GM12891 (cell line): Measurements from ENCODE around the gene RASSF9.

ENCODE experiments used
- POLR2A ChIP-seq: IDR thresholded peaks from 2 replicates; pipeline ENCODE4 v1.6.1; 2011; ENCODE audit warnings: low read depth, low read length, control low read depth
- POLR2AphosphoS5 ChIP-seq: IDR thresholded peaks from 2 replicates; pipeline ENCODE4 v1.6.1; 2011; ENCODE audit warnings: low read depth, low read length, control low read depth
- SPI1 ChIP-seq: IDR thresholded peaks from 2 replicates; pipeline ENCODE4 v1.6.1; 2011; ENCODE audit warnings: low read depth, low read length, control low read depth
- TAF1 ChIP-seq: IDR thresholded peaks from 2 replicates; pipeline ENCODE4 v1.6.1; 2011; ENCODE audit warnings: low read depth, low read length, control low read depth

DNA sequence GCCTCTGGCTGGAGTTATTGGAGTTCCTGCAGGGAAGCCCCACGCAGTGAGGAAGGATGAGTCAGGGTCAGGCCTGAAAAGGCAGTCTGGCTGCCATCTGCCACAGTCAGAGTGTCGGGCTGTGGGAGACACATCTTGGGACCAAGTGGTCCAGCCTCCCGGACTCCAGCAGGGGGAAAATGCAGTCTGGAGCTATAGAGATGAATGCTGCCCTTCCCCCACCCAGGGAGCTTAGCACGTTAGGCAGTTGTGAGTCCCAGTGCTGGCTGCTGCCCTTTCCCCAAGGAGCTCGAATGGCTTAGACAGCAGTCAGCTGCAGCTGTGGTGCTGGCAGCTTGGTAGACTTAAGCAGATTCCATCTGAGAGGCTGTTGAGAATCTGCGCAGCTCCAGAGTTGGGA lies 29.7 kb upstream of the RASSF9 start:
- no peak for TF ChIP-seq POLR2A
- TF ChIP-seq POLR2AphosphoS5: no peak
- TF ChIP-seq SPI1: no peak
- TF ChIP-seq TAF1: no peak
